SKM-1 treated with dmso at 0.1 percent for 144 hours (cell line): ENCODE measurements around the gene ZNF578.
"Not testable (repeated sequence)": the region's sequence is repeated elsewhere in the genome, so short reads cannot be mapped to it uniquely, and the experiment has no call there.

Source experiments
- DNase-seq: peaks from one replicate; lab custom pipeline; 2025; ENCODE audit not compliant: unreplicated experiment; lab: John Stamatoyannopoulos, UW

ZNF578 gene

GRCh38 chr19:52507266-52507665, 53.9 kb downstream of the ZNF578 start:
- no peak for DNase-seq

GRCh38 chr19:52516191-52516590, 62.8 kb downstream of the ZNF578 start:
- no peak for DNase-seq

GRCh38 chr19:52518646-52519045, 65.3 kb downstream of the ZNF578 start:
- no peak for DNase-seq

GRCh38 chr19:52519175-52519574, 65.8 kb downstream of the ZNF578 start:
- not testable (repeated sequence) for DNase-seq

GRCh38 chr19:52520013-52520412, 66.7 kb downstream of the ZNF578 start:
- no peak for DNase-seq

- DNase-seq, result no peak
These were observed 69.2 kb downstream of the ZNF578 start for GRCh38 chr19:52522551-52522950.

GRCh38 chr19:52524086-52524485, 70.7 kb downstream of the ZNF578 start:
- no peak for DNase-seq

- DNase-seq, result peak; percentile 80
These were observed 74.0 kb downstream of the ZNF578 start, which contains the start of gene ZNF808 for GRCh38 chr19:52527134-52527955. Gene ZNF808, plus strand, starts transcription at chr19:52527668. Its CDS starts 15,617 bp downstream, at chr19:52543285.

- no peak for DNase-seq
These were observed 74.6 kb downstream of the ZNF578 start for GRCh38 chr19:52527956-52528351.

- DNase-seq, result no peak
These were observed 79.1 kb downstream of the ZNF578 start for GRCh38 chr19:52532480-52532879.

GRCh38 chr19:52533901-52534300, 80.5 kb downstream of the ZNF578 start:
- DNase-seq, result peak; percentile 32

GRCh38 chr19:52535385-52535770, 82.0 kb downstream of the ZNF578 start:
- DNase-seq, result not testable (repeated sequence)

GRCh38 chr19:52535771-52536447, 82.6 kb downstream of the ZNF578 start:
- DNase-seq, result no peak

GRCh38 chr19:52536448-52536800, 83.1 kb downstream of the ZNF578 start:
- DNase-seq, result no peak

GRCh38 chr19:52538815-52539214, 85.5 kb downstream of the ZNF578 start:
- DNase-seq, result not testable (repeated sequence)

- not testable (repeated sequence) for DNase-seq
These were observed 87.8 kb downstream of the ZNF578 start for GRCh38 chr19:52541176-52541575.

GRCh38 chr19:52541608-52542007, 88.3 kb downstream of the ZNF578 start:
- no peak for DNase-seq

GRCh38 chr19:52542541-52542940, 89.2 kb downstream of the ZNF578 start:
- not testable (repeated sequence) for DNase-seq

- no peak for DNase-seq
These were observed 89.8 kb downstream of the ZNF578 start for GRCh38 chr19:52542984-52543664.

GRCh38 chr19:52554216-52554971, 101.0 kb downstream of the ZNF578 start:
- no peak for DNase-seq
